Breast epithelium (tissue), 4 donors: ENCODE results near the gene MICAL3. TPM values are rescaled to one million over a fixed set of nuclear protein-coding genes. Genes with fewer than 3 reads are reported as not detected.

ENCODE experiments used
- DNase-seq, 2 donors: peaks; one replicate each; pipeline ENCODE4 v3.0.0-alpha.2; 2019; ENCODE audit warnings: low spot score in 2 of 2
- H3K27ac ChIP-seq, 2 donors: fragments of 200-600 bp; sonication (generic) in 1 of 2; one replicate each; pipeline ENCODE4 v1.5.1; 2016 to 2019; ENCODE audit warnings: mild to moderate bottlenecking in 1 of 2
- H3K27me3 ChIP-seq, 2 donors: fragments of 200-600 bp; sonication (generic) in 1 of 2; one replicate each; pipeline versions ENCODE4 v1.5.1 to v1.6.0; 2017 to 2019; ENCODE audit warnings: control low read depth in 1 of 2, mild to moderate bottlenecking in 1 of 2
- H3K36me3 ChIP-seq: fragments of 200-600 bp; one replicate; pipeline ENCODE4 v1.5.1; 2019
- H3K4me1 ChIP-seq, 2 donors: fragments of 200-600 bp; sonication (generic); one replicate each; pipeline ENCODE4 v1.5.1; 2016 to 2019; ENCODE audit warnings: control low read depth in 1 of 2
- H3K4me3 ChIP-seq, 3 donors: fragments of 200-600 bp; sonication (generic); 1 replicate in 2 of 3; 2 replicates in 1 of 3; pipeline ENCODE4 v1.5.1; 2016 to 2019; ENCODE audit warnings: mild to moderate bottlenecking in 3 of 3, moderate library complexity in 2 of 3
- H3K9me3 ChIP-seq, 2 donors: fragments of 200-600 bp; sonication (generic) in 1 of 2; one replicate each; pipeline ENCODE4 v1.5.1; 2016 to 2019; ENCODE audit warnings: control low read depth in 1 of 2
- CTCF ChIP-seq, 3 donors: fragments of 450-650 bp; IDR thresholded peaks; one replicate each; pipeline ENCODE4 v1.5.1; 2016 to 2017; ENCODE audit warnings: antibody characterized with exemption in 3 of 3, mild to moderate bottlenecking in 3 of 3, moderate library complexity in 3 of 3
- POLR2A ChIP-seq: fragments of 450-650 bp; IDR thresholded peaks from one replicate; pipeline ENCODE4 v1.6.1; 2016; ENCODE audit warnings: antibody characterized with exemption, mild to moderate bottlenecking, moderate library complexity
- POLR2AphosphoS5 ChIP-seq, 3 donors: sonication (generic); formaldehyde crosslinking; IDR thresholded peaks; one replicate each; pipeline ENCODE4 v1.6.1; 2017; ENCODE audit warnings: antibody characterized with exemption in 3 of 3
- intact Hi-C: fragments of 100-400 bp; cut with DNase I; formaldehyde crosslinking; loops from one replicate; pipeline ENCODE4 v1.15.1; 2023; ENCODE audit warnings: low total_unique reads
- total RNA-seq, 3 donors: library from RNA; depleted of rRNA; stranded (reverse); fragments of >200 nt; gene quantifications; one replicate each; pipeline ENCODE4 v1.1.0, GENCODE V29; 2016

Gene MICAL3
- total RNA-seq, 3 donors from 2014 or later: 19.5 to 42.3 (median 34.8) TPM

- no peaks in the 10 kb centered on the region for H3K36me3 ChIP-seq
- H3K9me3 ChIP-seq: no peaks in the 10 kb centered on the region
- peak in 2 of 3 donors; percentile 8 to 37 for TF ChIP-seq CTCF (IDR thresholded peaks at IDR 0.05)
- no peak for TF ChIP-seq POLR2AphosphoS5 (IDR thresholded peaks at IDR 0.05)
- no peak for DNase-seq
- peak overlapping the region; percentile 65 to 66 for H3K27ac ChIP-seq
- peak overlapping the region in 1 of 3 donors; percentile 6 for H3K4me3 ChIP-seq
- intact Hi-C loops: loop anchor here (2.0 kb wide), 1 partner anchor 38 kb away; no protein-coding TSS in a partner anchor
- peaks cover 0 to 4% of the 10 kb centered on the region in 2 donors for H3K4me1 ChIP-seq
- H3K27me3 ChIP-seq: no peaks in the 10 kb centered on the region
Observed at GRCh38 chr22:17896586-17896985, 127.8 kb downstream of the MICAL3 start.

- H3K4me1 ChIP-seq: peaks cover 0 to 4% of the 10 kb centered on the region in 2 donors
- no peak for DNase-seq
- intact Hi-C loops: no loop called here
- H3K27ac ChIP-seq: no peak overlapping the region
- TF ChIP-seq POLR2A (no peak), CTCF (IDR thresholded peaks at IDR 0.05) (no peak), POLR2AphosphoS5 (IDR thresholded peaks at IDR 0.05) (no peak)
- no peak overlapping the region for H3K4me3 ChIP-seq
- no peaks in the 10 kb centered on the region for H3K27me3 ChIP-seq
- H3K36me3 ChIP-seq: no peaks in the 10 kb centered on the region
- H3K9me3 ChIP-seq: no peaks in the 10 kb centered on the region
Observed at GRCh38 chr22:17893900-17894535, 130.3 kb downstream of the MICAL3 start.

- Histone ChIP-seq H3K27me3 (no peaks in the 10 kb centered on the region), H3K36me3 (no peaks in the 10 kb centered on the region), H3K4me3 (no peak overlapping the region), H3K4me1 (peaks cover 0 to 4% of the 10 kb centered on the region in 2 donors), H3K27ac (no peak overlapping the region), H3K9me3 (no peaks in the 10 kb centered on the region)
- intact Hi-C loops: no loop called here
- TF ChIP-seq CTCF (IDR thresholded peaks at IDR 0.05): no peak
- no peak for TF ChIP-seq POLR2A
- TF ChIP-seq POLR2AphosphoS5 (IDR thresholded peaks at IDR 0.05): no peak
- no peak for DNase-seq
Observed at GRCh38 chr22:17892376-17892775, 132.0 kb downstream of the MICAL3 start.

GRCh38 chr22:17891481-17892167 lies 132.7 kb downstream of the MICAL3 start:
- Histone ChIP-seq H3K36me3 (no peaks in the 10 kb centered on the region), H3K4me3 (no peak overlapping the region), H3K27me3 (no peaks in the 10 kb centered on the region), H3K27ac (peak overlapping the region in 1 of 2 donors; percentile 10), H3K4me1 (peaks cover 0 to 4% of the 10 kb centered on the region in 2 donors), H3K9me3 (no peaks in the 10 kb centered on the region)
- no peak for DNase-seq
- TF ChIP-seq CTCF (IDR thresholded peaks at IDR 0.05) (peak in 2 of 3 donors; percentile 32 to 33), POLR2A (no peak), POLR2AphosphoS5 (IDR thresholded peaks at IDR 0.05) (no peak)
- intact Hi-C loops: no loop called here

DNA sequence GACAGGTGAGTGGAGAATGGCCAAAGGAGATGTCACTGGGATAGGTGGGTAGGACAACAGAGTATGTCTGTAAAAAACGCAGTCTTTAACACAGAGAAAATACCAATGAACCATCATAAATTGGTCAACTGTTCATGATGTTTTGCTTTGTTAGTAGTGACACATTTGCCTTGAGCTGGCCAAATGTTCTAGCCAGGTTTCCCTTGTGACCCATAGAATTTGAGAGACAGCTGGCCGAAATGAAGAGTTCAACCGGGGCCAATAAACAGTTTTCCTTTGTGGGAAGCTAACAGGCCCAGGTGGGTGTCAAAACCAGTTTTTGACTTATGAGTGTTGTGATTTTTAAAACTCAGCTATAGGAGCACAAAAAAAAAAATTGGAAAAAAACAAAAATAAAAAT lies 133.5 kb downstream of the MICAL3 start:
- H3K4me1 ChIP-seq: no peaks in the 10 kb centered on the region
- H3K9me3 ChIP-seq: no peaks in the 10 kb centered on the region
- no peak for TF ChIP-seq POLR2AphosphoS5 (IDR thresholded peaks at IDR 0.05)
- no peak for TF ChIP-seq CTCF (IDR thresholded peaks at IDR 0.05)
- no peak for TF ChIP-seq POLR2A
- no peak overlapping the region for H3K4me3 ChIP-seq
- no peaks in the 10 kb centered on the region for H3K27me3 ChIP-seq
- intact Hi-C loops: no loop called here
- H3K36me3 ChIP-seq: no peaks in the 10 kb centered on the region
- no peak for DNase-seq
- no peak overlapping the region for H3K27ac ChIP-seq
